HG03066 (cell line): ENCODE data around the gene SDC1.

Experiments used
- ATAC-seq: cut with Tn5 transposase; IDR thresholded peaks from one replicate; pipeline ENCODE4 v1.9.1; 2021; ENCODE audit warnings: low read depth; ENCODE audit not compliant: unreplicated experiment

Gene SDC1

GRCh38 chr2:20186855-20187187, 38.1 kb downstream of the SDC1 start:
- no peak for ATAC-seq

GRCh38 chr2:20186078-20186854, 38.7 kb downstream of the SDC1 start:
- no peak for ATAC-seq

GRCh38 chr2:20185176-20186022, 39.5 kb downstream of the SDC1 start:
- no peak for ATAC-seq

- ATAC-seq, result no peak
Observed at GRCh38 chr2:20184067-20184938, 40.6 kb downstream of the SDC1 start.

- no peak for ATAC-seq
Observed at GRCh38 chr2:20183373-20183772, 41.6 kb downstream of the SDC1 start.

- ATAC-seq, result no peak
Observed at GRCh38 chr2:20182241-20182931, 42.5 kb downstream of the SDC1 start.

GRCh38 chr2:20181761-20182160, 43.2 kb downstream of the SDC1 start:
- ATAC-seq, result no peak

GRCh38 chr2:20180676-20181648, 44.0 kb downstream of the SDC1 start:
- no peak for ATAC-seq

- no peak for ATAC-seq
Observed at GRCh38 chr2:20179755-20180594, 45.0 kb downstream of the SDC1 start.

- no peak for ATAC-seq
Observed at GRCh38 chr2:20179466-20179754, 45.5 kb downstream of the SDC1 start.

- ATAC-seq, result no peak
Observed at GRCh38 chr2:20178666-20179465, 46.1 kb downstream of the SDC1 start.

GRCh38 chr2:20178249-20178607, 46.7 kb downstream of the SDC1 start:
- ATAC-seq, result no peak

GRCh38 chr2:20177556-20178248, 47.2 kb downstream of the SDC1 start:
- no peak for ATAC-seq

- no peak for ATAC-seq
Observed at GRCh38 chr2:20176760-20177159, 48.2 kb downstream of the SDC1 start.

GRCh38 chr2:20175931-20176330, 49.0 kb downstream of the SDC1 start:
- no peak for ATAC-seq

- no peak for ATAC-seq
Observed at GRCh38 chr2:20175267-20175666, 49.7 kb downstream of the SDC1 start.

- no peak for ATAC-seq
Observed at GRCh38 chr2:20174410-20174809, 50.5 kb downstream of the SDC1 start.
